ENCODE measurements around the gene PNISR. TPM values are rescaled to one million over a fixed set of nuclear protein-coding genes. Genes with fewer than 3 reads are reported as not detected.

Gene PNISR
- total RNA-seq, 6 donors from 2014 or later = 67.2 to 408 (median 106) TPM

GRCh38 chr6:99431901-99432300 is 6.8 kb upstream of the PNISR start:
- Histone ChIP-seq H3K9me3 (no peaks in the 10 kb centered on the region), H3K36me3 (peaks cover 0 to 7% (median 0%) of the 10 kb centered on the region in 4 donors), H3K27me3 (no peaks in the 10 kb centered on the region), H3K4me3 (no peak overlapping the region), H3K4me1 (peaks cover 1 to 12% (median 10%) of the 10 kb centered on the region in 4 donors), H3K27ac (no peak overlapping the region)
- no peak for TF ChIP-seq EP300 (IDR thresholded peaks at IDR 0.05)
- TF ChIP-seq CTCF (IDR thresholded peaks at IDR 0.05) = no peak
- TF ChIP-seq POLR2A (IDR thresholded peaks at IDR 0.05) = no peak
- DNase-seq (no peak), ATAC-seq (ENCODE audit: low FRiP score in 2 of 2) (no peak)
- 95% methylated on average over 2 of the region's 2 CpGs for WGBS, 2 donors

GRCh38 chr6:99427988-99428387 is 2.9 kb upstream of the PNISR start:
- no peak overlapping the region for H3K27ac ChIP-seq
- no peaks in the 10 kb centered on the region for H3K27me3 ChIP-seq
- ATAC-seq (ENCODE audit: low FRiP score in 2 of 2) (no peak), DNase-seq (no peak)
- peaks cover 21 to 34% (median 30%) of the 10 kb centered on the region in 4 donors for H3K4me1 ChIP-seq
- no peak for TF ChIP-seq POLR2AphosphoS5 (IDR thresholded peaks at IDR 0.05)
- H3K9me3 ChIP-seq = no peaks in the 10 kb centered on the region
- no peak overlapping the region for H3K4me3 ChIP-seq
- H3K36me3 ChIP-seq = peaks cover 0 to 7% (median 0%) of the 10 kb centered on the region in 4 donors
- WGBS, 2 donors = 95 to 96% methylated on average over 5 of the region's 5 CpGs

GRCh38 chr6:99426451-99426757 is 1.3 kb upstream of the PNISR start:
- TF ChIP-seq CTCF (IDR thresholded peaks at IDR 0.05) (no peak), EP300 (IDR thresholded peaks at IDR 0.05) (no peak), POLR2AphosphoS5 (IDR thresholded peaks at IDR 0.05) (no peak), POLR2A (IDR thresholded peaks at IDR 0.05) (no peak)
- Histone ChIP-seq H3K4me1 (peaks cover 35 to 49% (median 41%) of the 10 kb centered on the region in 4 donors), H3K36me3 (peaks cover 0 to 6% (median 2%) of the 10 kb centered on the region in 4 donors), H3K9me3 (no peaks in the 10 kb centered on the region), H3K27ac (peak overlapping the region; percentile 93 to 99 (median 95)), H3K4me3 (peak overlapping the region; percentile 20 to 64 (median 60)), H3K27me3 (no peaks in the 10 kb centered on the region)
- 34 to 51% methylated on average over 4 of the region's 4 CpGs for WGBS, 2 donors
- no peak for ATAC-seq (ENCODE audit: low FRiP score in 2 of 2)
- DNase-seq = no peak

- H3K4me1 ChIP-seq = peaks cover 40 to 52% (median 42%) of the 10 kb centered on the region in 4 donors
- H3K9me3 ChIP-seq = no peaks in the 10 kb centered on the region
- ATAC-seq (ENCODE audit: low FRiP score in 2 of 2) = peak; percentile 90 to 93
- peak in 1 of 4 donors; percentile 28 for TF ChIP-seq POLR2A (IDR thresholded peaks at IDR 0.05)
- TF ChIP-seq POLR2AphosphoS5 (IDR thresholded peaks at IDR 0.05) = peak in 1 of 2 donors; percentile 54
- TF ChIP-seq EP300 (IDR thresholded peaks at IDR 0.05) = no peak
- TF ChIP-seq CTCF (IDR thresholded peaks at IDR 0.05) = peak in 5 of 6 experiments; percentile 6 to 39 (median 15)
- H3K4me3 ChIP-seq = peak overlapping the region; percentile 20 to 64 (median 60)
- H3K27ac ChIP-seq = peak overlapping the region; percentile 93 to 99 (median 95)
- peak in 1 of 2 donors; percentile 88 for DNase-seq
- no peaks in the 10 kb centered on the region for H3K27me3 ChIP-seq
- 2 to 5% methylated on average over 22 to 29 of the region's 29 CpGs for WGBS, 2 donors
- H3K36me3 ChIP-seq = peaks cover 0 to 4% (median under 1%) of the 10 kb centered on the region in 4 donors
Measured at GRCh38 chr6:99425647-99426450, 741 bp upstream of the PNISR start.

- peaks cover 41 to 53% (median 46%) of the 10 kb centered on the region in 4 donors for H3K4me1 ChIP-seq
- H3K27ac ChIP-seq = peak overlapping the region in 2 of 4 donors; percentile 94 to 96
Measured at GRCh38 chr6:99424022-99424421, 1.1 kb downstream of the PNISR start.

More at GRCh38 chr6:99424022-99424421, 1.1 kb downstream of the PNISR start:
- Histone ChIP-seq H3K27me3 (no peaks in the 10 kb centered on the region), H3K36me3 (peaks cover 0 to 4% (median 0%) of the 10 kb centered on the region in 4 donors), H3K4me3 (peak overlapping the region; percentile 15 to 64 (median 60)), H3K9me3 (no peaks in the 10 kb centered on the region)
- WGBS, 2 donors = 55 to 65% methylated on average over 5 of the region's 5 CpGs
- DNase-seq = no peak
- TF ChIP-seq EP300 (IDR thresholded peaks at IDR 0.05) (no peak), POLR2AphosphoS5 (IDR thresholded peaks at IDR 0.05) (no peak), CTCF (IDR thresholded peaks at IDR 0.05) (no peak), POLR2A (IDR thresholded peaks at IDR 0.05) (no peak)
- ATAC-seq (ENCODE audit: low FRiP score in 2 of 2) = no peak
